Cardiac muscle cell (in vitro differentiated cells and primary cell): ENCODE data around the gene NR1H3. TPM values are rescaled to one million over a fixed set of nuclear protein-coding genes. Genes with fewer than 3 reads are reported as not detected.
"Not testable (repeated sequence)": the region's sequence is repeated elsewhere in the genome, so short reads cannot be mapped to it uniquely, and the experiment has no call there.

Experiments
- DNase-seq, 2 donors: peaks; one replicate each; pipeline versions ENCODE4 v3.0.0 to v3.0.0-alpha.2; 2010 to 2017; ENCODE audit warnings: low read depth in 1 of 2, low spot score in 1 of 2
- H3K27ac ChIP-seq: fragments of 200-600 bp; sonication (generic); 2 replicates; pipeline ENCODE4 v1.5.1; 2016
- H3K27me3 ChIP-seq: fragments of 200-600 bp; sonication (generic); 2 replicates; pipeline ENCODE4 v1.6.0; 2016; ENCODE audit warnings: control low read depth
- H3K36me3 ChIP-seq: fragments of 200-600 bp; sonication (generic); 2 replicates; pipeline ENCODE4 v1.5.1; 2016; ENCODE audit warnings: control low read depth
- H3K4me1 ChIP-seq: fragments of 200-600 bp; sonication (generic); 2 replicates; pipeline ENCODE4 v1.8.1; 2017; ENCODE audit warnings: low read depth, mild to moderate bottlenecking, mixed run types
- H3K4me3 ChIP-seq: fragments of 200-600 bp; sonication (generic); 2 replicates; pipeline ENCODE4 v1.5.1; 2016; ENCODE audit warnings: mild to moderate bottlenecking
- H3K9me3 ChIP-seq: fragments of 200-600 bp; sonication (generic); 2 replicates; pipeline ENCODE4 v1.5.1; 2017; ENCODE audit warnings: low read depth, mild to moderate bottlenecking, control low read depth
- polyA plus RNA-seq: library from polyadenylated mRNA; unstranded; fragments of >200 nt; fragmentation: Nextera tagmentation; extraction: Ambion mirVana; gene quantifications from 2 replicates; pipeline ENCODE4 v1.2.1, GENCODE V29; 2016
- total RNA-seq: library from RNA; depleted of rRNA; stranded (reverse); fragments of >200 nt; gene quantifications from 2 replicates; pipeline ENCODE4 v1.2.3, GENCODE V29; 2016
- TF ChIP-seq, protein P1 (sequence below): IDR thresholded peaks from 2 replicates; pipeline ENCODE4 v1.5.1; 2012; ENCODE audit warnings: low read depth, mild to moderate bottlenecking, low read length

The NR1H3 gene
- total and polyA plus RNA-seq, 2 experiments from 2014 or later = 16.2 to 31.6 TPM

DNA sequence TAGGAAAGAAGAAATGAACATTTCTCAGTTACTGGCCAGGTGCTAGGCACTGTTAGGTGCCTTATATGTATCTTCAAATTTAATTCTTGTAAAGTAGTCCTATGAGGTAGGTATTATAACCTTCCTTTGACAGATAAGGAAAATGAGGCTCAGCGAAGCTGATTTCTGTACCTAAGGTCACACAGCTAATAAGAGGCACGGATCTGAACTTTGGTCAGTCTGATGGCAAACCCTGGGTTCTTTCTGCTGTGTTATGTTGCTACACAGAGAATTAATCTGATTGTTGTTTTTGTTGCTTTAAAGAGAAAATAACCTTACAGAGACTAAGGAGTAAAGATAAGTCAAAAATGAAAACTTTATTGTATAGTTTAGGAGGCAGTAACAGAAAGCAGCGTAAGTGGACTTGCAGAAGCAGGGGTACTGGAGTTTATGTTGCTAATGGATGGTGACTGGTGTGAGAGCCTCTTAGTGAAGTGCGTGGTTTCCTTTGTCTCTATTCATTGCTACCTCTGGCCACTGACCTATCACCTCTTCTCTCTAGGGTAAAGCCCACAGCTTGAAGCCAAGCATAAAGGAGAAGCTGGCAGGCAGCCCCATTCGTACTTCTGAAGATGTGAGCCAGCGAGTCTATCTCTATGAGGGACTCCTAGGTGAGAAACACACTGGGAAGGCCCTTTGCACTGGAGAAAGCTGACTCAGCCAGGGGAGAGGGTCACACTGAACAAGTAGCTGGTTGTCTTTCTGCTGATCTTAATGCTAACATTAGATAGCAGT is 50.4 kb downstream of the NR1H3 start:
- no peaks in the 10 kb centered on the region for H3K27me3 ChIP-seq
- peaks cover 62% of the 10 kb centered on the region for H3K36me3 ChIP-seq
- H3K4me3 ChIP-seq = no peak overlapping the region
- no peaks in the 10 kb centered on the region for H3K9me3 ChIP-seq
- no peaks in the 10 kb centered on the region for H3K4me1 ChIP-seq
- TF ChIP-seq, protein P1, sequence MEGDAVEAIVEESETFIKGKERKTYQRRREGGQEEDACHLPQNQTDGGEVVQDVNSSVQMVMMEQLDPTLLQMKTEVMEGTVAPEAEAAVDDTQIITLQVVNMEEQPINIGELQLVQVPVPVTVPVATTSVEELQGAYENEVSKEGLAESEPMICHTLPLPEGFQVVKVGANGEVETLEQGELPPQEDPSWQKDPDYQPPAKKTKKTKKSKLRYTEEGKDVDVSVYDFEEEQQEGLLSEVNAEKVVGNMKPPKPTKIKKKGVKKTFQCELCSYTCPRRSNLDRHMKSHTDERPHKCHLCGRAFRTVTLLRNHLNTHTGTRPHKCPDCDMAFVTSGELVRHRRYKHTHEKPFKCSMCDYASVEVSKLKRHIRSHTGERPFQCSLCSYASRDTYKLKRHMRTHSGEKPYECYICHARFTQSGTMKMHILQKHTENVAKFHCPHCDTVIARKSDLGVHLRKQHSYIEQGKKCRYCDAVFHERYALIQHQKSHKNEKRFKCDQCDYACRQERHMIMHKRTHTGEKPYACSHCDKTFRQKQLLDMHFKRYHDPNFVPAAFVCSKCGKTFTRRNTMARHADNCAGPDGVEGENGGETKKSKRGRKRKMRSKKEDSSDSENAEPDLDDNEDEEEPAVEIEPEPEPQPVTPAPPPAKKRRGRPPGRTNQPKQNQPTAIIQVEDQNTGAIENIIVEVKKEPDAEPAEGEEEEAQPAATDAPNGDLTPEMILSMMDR = no peak
- DNase-seq = no peak
- H3K27ac ChIP-seq = no peak overlapping the region

DNA sequence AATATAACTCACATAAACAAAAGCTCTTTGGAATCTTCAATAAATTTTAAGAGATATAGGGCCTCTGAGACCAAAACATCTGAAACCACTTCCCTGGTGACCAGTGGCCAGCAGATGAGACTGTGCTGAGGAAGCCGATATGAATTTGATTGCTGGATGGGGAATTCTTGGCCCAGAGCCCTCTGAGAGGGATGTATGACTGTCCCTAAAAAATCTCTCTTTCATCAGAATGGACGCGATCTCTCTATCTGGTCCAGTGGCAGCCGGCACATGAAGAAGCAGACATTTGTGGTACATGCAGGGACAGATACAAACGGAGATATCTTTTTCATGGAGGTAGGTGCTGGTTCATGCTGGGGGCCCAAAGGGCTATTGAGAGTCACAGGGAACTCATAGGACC is 57.2 kb downstream of the NR1H3 start:
- peaks cover 38% of the 10 kb centered on the region for H3K36me3 ChIP-seq
- TF ChIP-seq, protein P1 = no peak
- H3K4me1 ChIP-seq = no peaks in the 10 kb centered on the region
- H3K4me3 ChIP-seq = no peak overlapping the region
- no peaks in the 10 kb centered on the region for H3K9me3 ChIP-seq
- H3K27me3 ChIP-seq = no peaks in the 10 kb centered on the region
- no peak for DNase-seq
- H3K27ac ChIP-seq = no peak overlapping the region

DNA sequence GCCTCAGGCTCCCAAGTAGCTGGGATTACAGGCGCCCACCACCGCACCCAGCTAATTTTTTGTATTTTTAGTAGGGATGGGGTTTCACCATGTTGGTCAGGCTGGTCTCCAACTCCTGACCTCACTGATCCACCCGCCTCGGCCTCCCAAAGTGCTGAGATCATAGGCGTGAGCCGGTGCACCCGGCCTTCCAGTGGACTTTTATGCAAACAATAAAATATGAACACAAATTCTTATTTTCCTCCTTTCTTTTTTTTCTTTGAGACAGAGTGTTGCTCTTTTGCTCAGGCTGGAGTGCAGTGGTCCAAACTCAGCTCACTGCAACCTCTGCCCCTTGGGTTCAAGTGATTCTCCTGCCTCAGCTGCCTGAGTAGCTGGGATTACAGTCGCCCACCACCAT is 58.7 kb downstream of the NR1H3 start:
- not testable (repeated sequence) for H3K9me3 ChIP-seq, DNase-seq, H3K4me1 ChIP-seq, H3K27me3 ChIP-seq, H3K4me3 ChIP-seq, H3K27ac ChIP-seq
- peaks cover 27% of the 10 kb centered on the region for H3K36me3 ChIP-seq

DNA sequence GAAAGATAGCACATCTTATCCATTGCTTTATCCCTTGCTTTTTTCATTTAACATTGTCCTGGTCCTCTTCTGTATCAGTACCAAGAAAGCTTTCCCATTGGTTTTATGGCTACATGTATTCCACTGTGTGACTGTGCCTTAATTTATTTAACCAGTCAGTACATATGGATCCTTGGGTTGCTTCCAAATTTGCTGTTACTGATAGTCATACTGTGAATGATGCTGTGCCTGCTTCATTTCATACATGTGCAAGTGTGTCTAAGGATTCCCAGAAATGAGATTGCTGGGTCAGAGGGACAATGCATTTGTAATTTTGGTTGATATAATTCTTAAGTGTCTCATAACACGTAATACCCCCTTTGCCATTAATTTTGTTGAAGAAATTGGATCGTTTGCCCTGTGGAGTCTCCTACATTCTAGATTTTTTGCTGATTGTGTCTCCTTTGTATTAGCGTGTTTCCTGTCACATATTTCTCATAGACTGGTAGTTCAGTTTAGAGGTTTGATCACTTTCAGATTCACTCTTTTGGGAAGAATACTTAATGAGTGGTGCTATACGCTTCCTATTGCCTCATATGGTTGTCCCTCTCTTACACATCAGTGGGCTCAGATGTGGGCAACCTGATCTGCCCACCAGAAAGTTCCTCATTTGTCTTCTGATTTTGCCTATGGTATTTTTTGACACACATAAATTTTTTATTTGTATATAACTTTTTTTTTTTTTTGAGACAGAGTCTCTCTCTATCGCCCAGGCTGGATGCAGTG is 59.5 kb downstream of the NR1H3 start:
- Histone ChIP-seq H3K4me1 (no peaks in the 10 kb centered on the region), H3K4me3 (no peak overlapping the region), H3K27me3 (no peaks in the 10 kb centered on the region), H3K9me3 (no peaks in the 10 kb centered on the region), H3K27ac (peak overlapping the region; percentile 1), H3K36me3 (peaks cover 27% of the 10 kb centered on the region)
- DNase-seq = no peak
- TF ChIP-seq, protein P1 = no peak

DNA sequence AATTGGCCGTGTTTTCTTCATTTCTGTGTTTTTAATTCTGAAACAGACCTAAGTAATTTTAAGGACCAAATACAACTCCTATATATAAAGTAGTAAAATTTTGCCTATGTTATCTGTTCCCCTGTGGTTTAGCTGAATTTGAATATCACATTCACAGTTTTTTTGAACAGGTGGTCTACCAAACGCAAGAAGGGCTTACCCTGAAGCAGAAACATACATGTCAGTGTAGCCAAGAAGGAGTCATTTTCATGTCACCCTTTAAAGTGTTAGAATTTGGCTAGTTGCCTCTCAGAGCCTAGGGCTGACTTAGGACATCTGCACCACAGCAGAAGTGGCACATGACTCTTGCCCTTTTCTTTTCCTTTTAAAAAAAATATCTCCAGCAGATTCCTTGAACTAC is 60.4 kb downstream of the NR1H3 start:
- TF ChIP-seq, protein P1 = no peak
- Histone ChIP-seq H3K36me3 (peaks cover 20% of the 10 kb centered on the region), H3K4me3 (no peak overlapping the region), H3K9me3 (no peaks in the 10 kb centered on the region), H3K4me1 (no peaks in the 10 kb centered on the region), H3K27ac (peak overlapping the region; percentile 25), H3K27me3 (no peaks in the 10 kb centered on the region)
- DNase-seq = no peak

Other genes starting within 250 kb of the NR1H3 start
- 136 and 143 TPM in 2 replicates for gene ARFGAP2, start 81.1 kb upstream of the NR1H3 start, total RNA-seq
- gene ARFGAP2, start 81.1 kb upstream of the NR1H3 start, polyA plus RNA-seq = 107 and 126 TPM in 2 replicates
- gene PACSIN3, start 71.6 kb upstream of the NR1H3 start, total RNA-seq = 62.6 and 113 TPM in 2 replicates
- gene PACSIN3, start 71.6 kb upstream of the NR1H3 start, polyA plus RNA-seq = 79.8 and 116 TPM in 2 replicates
- 45.1 and 79.4 TPM in 2 replicates for gene DDB2, start 43.0 kb upstream of the NR1H3 start, total RNA-seq
- 40.5 and 65.2 TPM in 2 replicates for gene DDB2, start 43.0 kb upstream of the NR1H3 start, polyA plus RNA-seq
- 87.7 and 94.0 TPM in 2 replicates for gene ACP2, start 9.2 kb upstream of the NR1H3 start, total RNA-seq
- gene ACP2, start 9.2 kb upstream of the NR1H3 start, polyA plus RNA-seq = 67.1 and 67.5 TPM in 2 replicates
- 62.5 and 103 TPM in 2 replicates for gene MADD, start 12.1 kb downstream of the NR1H3 start, total RNA-seq
- 58.8 and 70.2 TPM in 2 replicates for gene MADD, start 12.1 kb downstream of the NR1H3 start, polyA plus RNA-seq
- 489 and 605 TPM in 2 replicates for gene MYBPC3, start 94.7 kb downstream of the NR1H3 start, total RNA-seq
- 476 and 751 TPM in 2 replicates for gene MYBPC3, start 94.7 kb downstream of the NR1H3 start, polyA plus RNA-seq
- gene SPI1, start 120.6 kb downstream of the NR1H3 start, total RNA-seq = not detected in 2 replicates
- gene SPI1, start 120.6 kb downstream of the NR1H3 start, polyA plus RNA-seq = 0.56 and 1.3 TPM in 2 replicates
- gene SLC39A13, start 150.6 kb downstream of the NR1H3 start, total RNA-seq = 71.7 and 79.4 TPM in 2 replicates
- gene SLC39A13, start 150.6 kb downstream of the NR1H3 start, polyA plus RNA-seq = 80.8 and 86.6 TPM in 2 replicates
- 107 and 161 TPM in 2 replicates for gene PSMC3, start 168.4 kb downstream of the NR1H3 start, total RNA-seq
- 161 and 236 TPM in 2 replicates for gene PSMC3, start 168.4 kb downstream of the NR1H3 start, polyA plus RNA-seq
- gene RAPSN, start 191.1 kb downstream of the NR1H3 start, total RNA-seq = not detected in 2 replicates
- not detected in 2 replicates for gene RAPSN, start 191.1 kb downstream of the NR1H3 start, polyA plus RNA-seq